HG03565 (cell line): ENCODE measurements around the gene MACROD2.
A peak's percentile ranks its signal among the peaks of the same experiment; 100 is the strongest.

ENCODE experiments used
- ATAC-seq: cut with Tn5 transposase; IDR thresholded peaks from one replicate; pipeline ENCODE4 v1.9.1; 2021; ENCODE audit warnings: mild to moderate bottlenecking, moderate library complexity; ENCODE audit not compliant: unreplicated experiment

The MACROD2 gene

GRCh38 chr20:14331646-14332045, 336.3 kb downstream of the MACROD2 start:
- no peak for ATAC-seq

- no peak for ATAC-seq
These were observed 337.6 kb downstream of the MACROD2 start for GRCh38 chr20:14332866-14333265.

DNA sequence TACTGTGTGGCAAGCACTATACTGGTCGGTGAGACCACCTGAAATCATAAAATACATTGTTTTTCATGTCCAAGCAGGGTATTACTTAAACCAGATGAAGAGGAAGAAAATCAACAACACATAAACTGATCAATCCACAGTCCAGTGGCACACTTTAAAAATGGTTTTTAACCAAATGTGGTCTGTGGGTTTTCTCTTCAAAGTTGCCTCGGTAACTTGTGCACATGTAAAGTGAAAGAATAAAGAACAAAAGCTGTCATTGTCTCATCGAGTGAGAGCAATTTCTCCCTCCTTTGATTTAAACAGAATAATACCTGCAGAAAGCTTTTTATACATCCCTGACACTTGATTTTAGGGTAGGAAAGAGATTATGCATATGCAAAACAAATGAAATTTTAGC, 338.4 kb downstream of the MACROD2 start:
- no peak for ATAC-seq

DNA sequence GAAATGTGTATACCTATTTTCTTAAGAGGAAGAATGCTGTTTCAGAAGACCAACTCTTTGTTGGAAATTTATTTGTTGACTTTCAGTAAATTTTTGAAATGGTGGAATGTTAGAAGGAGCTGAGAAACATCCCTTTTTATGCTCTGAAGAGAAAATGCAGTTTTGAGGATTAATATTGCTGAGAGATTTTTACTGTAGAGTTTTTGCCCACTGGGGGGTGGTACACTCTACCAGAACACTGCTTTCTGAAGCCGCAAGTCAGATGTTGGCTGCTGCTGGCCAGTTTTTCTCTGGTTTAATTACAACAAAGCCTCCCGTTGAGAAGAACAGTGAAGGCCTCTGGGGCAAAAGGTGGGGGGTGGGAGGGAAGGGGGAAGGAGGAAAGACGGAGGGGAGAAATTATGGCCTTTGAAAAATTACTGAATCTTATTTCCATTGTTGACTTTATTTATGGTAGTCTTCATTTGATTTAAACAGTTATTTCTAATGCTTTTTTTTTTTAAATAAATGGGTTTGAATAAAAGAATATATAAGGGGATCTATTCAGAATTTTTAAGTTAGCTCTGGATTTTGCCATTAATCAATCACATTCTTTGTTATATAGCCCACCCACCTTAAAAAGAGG, 339.1 kb downstream of the MACROD2 start:
- ATAC-seq: no peak

- ATAC-seq: no peak
These were observed 339.7 kb downstream of the MACROD2 start for GRCh38 chr20:14335052-14335451.

- no peak for ATAC-seq
These were observed 341.4 kb downstream of the MACROD2 start for GRCh38 chr20:14336686-14337085.

- ATAC-seq: peak; percentile 99
These were observed 342.3 kb downstream of the MACROD2 start, which contains the start of gene FLRT3 for GRCh38 chr20:14337400-14338171. Gene FLRT3 (minus strand): TSS chr20:14337612. CDS start chr20:14327506, 10,106 bp downstream.

DNA sequence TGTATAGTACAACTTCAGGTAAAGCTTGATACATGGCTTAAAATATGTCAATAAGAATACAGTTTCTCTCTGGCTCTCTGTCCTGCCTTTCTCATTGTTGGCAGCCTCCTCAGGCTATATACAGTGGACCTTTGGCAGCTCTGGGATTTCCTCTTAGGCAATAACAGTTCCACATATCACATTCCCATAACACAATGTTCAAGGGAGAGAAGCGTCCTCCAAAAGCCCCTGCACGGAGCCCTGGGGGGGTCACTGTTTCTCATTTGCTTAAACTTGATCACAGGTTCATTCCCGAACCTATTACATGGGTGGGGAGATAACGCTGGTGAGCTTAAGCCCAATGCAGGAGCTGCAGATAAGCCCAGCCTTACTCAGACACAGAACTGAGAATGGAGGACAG, 346.5 kb downstream of the MACROD2 start:
- no peak for ATAC-seq

GRCh38 chr20:14342918-14343317, 347.6 kb downstream of the MACROD2 start:
- no peak for ATAC-seq

DNA sequence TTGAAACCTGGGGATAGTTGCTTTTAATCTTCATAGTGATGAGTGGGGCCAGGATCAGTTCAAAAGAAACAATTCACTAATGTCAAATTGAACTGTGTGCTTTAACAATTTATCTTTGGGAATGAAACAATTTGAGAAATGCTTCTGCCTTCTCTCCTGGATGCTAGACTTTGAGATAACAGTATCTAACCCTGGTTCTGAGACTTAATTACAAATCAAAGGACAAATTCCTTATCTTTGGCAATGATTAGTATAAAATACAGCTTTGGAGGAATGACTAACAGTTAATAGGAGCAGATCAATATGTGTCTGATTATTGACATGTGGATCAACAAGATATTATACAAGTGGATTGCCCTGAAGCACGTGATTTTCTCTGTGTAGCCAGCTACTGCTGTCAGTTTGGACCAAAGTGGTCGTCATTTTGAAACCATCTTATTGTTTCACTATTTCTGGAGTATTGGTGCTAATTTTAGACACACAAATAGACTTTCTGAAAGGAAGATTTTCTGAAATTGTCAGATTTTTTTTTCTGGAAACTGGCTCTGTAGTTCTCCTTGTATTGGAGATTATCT, 348.3 kb downstream of the MACROD2 start:
- ATAC-seq: no peak

GRCh38 chr20:14344746-14345145, 349.4 kb downstream of the MACROD2 start:
- ATAC-seq: no peak

DNA sequence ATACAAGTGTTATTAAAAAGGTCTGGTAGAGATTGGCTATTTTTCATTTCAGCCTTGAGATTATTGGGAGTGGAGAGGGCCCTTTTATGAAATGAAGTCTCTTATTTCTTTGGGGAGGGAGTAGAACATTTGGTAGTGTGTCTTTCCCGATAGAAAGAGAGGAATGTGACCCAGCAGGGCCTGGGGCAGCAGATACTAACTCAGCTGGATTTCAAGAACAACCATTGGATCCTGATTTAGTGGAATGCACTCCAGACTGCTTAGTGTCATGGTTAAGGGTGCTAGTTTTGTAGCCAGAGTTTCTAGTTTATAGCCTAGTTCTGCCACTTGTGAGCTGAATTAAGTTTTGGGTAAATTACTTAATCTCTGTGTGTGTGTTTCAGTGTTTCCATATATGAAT, 360.5 kb downstream of the MACROD2 start:
- no peak for ATAC-seq

- no peak for ATAC-seq
These were observed 365.1 kb downstream of the MACROD2 start for GRCh38 chr20:14360416-14360815.

- no peak for ATAC-seq
These were observed 366.4 kb downstream of the MACROD2 start for GRCh38 chr20:14361509-14362345.

DNA sequence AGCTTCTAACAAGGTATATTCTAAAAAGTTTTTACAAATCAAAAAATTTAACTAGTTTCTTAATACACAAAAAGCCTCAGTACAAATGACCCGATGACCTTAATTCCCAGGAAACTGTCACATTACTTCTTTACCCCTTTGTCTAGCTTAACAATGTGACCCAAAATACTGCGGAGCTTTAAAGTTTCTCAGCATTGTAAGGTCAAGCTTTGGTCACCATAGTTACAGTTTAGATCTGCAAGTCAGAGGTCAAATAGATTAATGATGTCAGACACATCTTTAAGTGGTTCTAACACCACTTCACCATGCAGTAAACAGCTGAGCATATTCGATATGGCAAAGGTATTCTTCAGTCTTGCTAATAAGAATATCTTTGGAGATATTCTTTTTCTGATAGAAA, 378.9 kb downstream of the MACROD2 start:
- ATAC-seq: no peak

DNA sequence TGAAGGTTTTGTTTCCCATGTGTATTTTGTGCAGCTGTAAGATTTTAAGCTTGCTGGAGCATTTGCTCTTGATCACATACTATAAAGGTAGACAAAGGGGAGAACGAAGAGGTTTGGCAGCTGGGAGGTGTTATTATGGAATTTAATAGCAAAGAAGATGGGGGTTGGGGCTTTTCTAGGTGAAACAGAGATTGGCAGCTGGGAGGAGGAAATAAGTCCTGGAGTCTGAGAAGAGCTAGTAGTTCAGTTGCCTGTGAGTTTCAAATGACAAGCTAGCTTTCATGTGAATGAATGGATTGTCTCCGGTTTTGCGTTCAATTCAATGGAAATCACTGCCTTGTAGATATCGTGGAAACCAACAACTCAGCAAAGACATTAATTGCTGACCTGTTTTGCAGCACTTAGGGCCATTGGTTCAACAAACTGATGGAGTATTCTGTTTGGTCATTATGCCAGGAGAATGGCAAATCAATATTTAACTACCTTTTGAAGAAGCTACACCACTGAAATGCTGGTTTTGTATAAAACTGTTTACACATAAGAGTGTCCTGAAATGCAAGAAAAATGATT, 380.2 kb downstream of the MACROD2 start:
- no peak for ATAC-seq

GRCh38 chr20:14378326-14378725, 383.0 kb downstream of the MACROD2 start:
- no peak for ATAC-seq

- no peak for ATAC-seq
These were observed 388.0 kb downstream of the MACROD2 start for GRCh38 chr20:14383335-14383734.

DNA sequence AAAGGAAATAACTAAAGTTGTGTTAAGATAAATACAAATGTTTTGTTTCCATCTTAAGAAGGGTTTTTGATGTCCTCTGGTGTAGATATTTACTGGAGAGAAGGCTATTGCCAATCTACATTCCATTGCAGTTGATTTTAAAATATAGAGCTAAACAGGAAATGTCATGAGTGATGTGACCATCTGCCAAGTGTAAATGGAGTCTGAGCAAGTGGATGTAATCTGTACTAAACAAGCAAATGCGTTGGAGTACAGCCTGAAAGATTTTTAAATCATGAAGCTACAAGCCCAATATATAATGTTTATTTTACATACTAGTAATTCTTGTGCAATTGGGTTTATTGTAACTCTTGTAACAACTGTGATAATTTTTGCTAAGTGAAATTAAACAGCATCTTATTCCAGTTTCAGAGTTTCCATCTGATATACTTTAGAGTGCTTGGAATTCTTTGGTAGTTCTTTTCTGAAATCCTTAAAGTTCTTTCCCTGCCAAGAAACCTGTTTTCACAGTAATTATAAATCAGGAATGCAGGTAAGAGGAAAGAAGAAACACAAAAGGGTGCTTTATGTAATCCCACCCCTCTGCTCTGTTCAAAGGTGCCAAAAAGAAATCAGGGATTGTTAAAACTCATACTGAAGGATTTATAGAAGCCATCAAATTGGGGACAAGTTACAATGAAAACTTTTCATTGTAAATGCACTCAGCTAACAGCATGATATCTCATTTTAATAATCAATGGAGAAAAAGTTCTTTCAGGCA, 389.3 kb downstream of the MACROD2 start:
- ATAC-seq: no peak

- no peak for ATAC-seq
These were observed 389.9 kb downstream of the MACROD2 start for GRCh38 chr20:14385176-14385740.
